DND-41 (cell line): ENCODE results near the gene IGLON5.

Experiments used
- CTCF ChIP-seq: IDR thresholded peaks from 2 replicates; pipeline ENCODE4 v1.5.1; 2012; ENCODE audit warnings: borderline replicate concordance, low read length, moderate library complexity, mild to moderate bottlenecking; ENCODE audit not compliant: poor library complexity, severe bottlenecking; ENCODE audit errors: extremely low read depth
- EZH2 ChIP-seq: IDR thresholded peaks from 3 replicates; pipeline ENCODE4 v1.6.1; 2012; ENCODE audit warnings: borderline replicate concordance, low read depth, mild to moderate bottlenecking, moderate library complexity, low read length, inconsistent platforms; ENCODE audit not compliant: severe bottlenecking

DNA sequence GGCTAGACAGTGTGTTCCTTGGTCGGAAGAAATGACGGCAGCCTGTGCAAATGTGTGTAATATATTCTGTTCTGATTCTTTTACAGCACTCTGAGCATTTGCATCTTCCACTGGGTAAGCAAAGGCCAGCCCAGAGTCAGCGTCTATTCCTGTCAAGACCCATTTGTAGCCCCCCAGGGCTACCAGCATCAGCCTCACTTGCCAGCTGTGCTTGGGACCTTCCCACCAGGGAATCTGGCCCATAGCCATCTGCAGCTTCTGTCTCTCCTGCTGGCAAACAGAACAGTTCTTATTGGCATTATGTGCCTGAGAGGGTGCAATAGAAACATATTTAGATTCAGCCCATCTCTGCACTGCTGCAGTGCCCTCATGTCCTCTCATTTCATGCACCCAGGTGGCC is 6.0 kb upstream of the IGLON5 start:
- no peak for TF ChIP-seq CTCF
- TF ChIP-seq EZH2: no peak
